Cortex of kidney (tissue), 1 donor: Measurements from ENCODE around the gene TTL.
"Not testable (repeated sequence)": the region's sequence is repeated elsewhere in the genome, so short reads cannot be mapped to it uniquely, and the experiment has no call there.

Experiments
- DNase-seq: peaks from one replicate; lab custom pipeline; 2025; lab: John Stamatoyannopoulos, UW

TTL gene

DNA sequence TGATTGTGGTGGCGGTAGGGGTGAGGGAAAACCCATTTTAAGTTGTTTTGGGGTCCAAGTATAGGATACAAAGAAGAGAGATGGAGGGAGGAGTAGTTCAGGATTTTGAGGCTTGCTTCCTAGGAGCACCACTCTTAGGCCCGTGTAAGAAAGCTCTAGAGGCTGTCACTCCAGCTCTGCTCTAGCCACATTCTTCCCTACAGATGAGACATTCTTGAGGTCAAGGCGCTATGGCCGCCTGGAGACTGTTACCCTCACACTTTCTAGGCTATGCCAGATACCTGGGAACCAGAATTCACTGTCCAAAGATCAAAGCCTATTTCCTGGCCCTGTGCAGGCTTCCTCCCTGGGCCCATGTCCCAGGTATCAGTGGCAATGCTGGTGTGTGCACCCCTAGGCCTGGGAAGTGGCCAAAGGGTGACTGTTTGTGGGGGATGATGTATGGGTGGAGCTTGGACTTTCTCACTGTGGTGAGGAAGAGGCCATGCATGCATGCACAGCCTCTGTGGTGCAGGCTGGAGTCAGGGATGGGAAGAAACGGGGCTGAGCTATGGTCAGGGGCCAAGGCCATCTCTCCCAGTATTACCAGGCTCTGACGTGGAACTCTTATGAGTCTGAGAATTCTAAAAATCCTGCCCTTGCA lies 7.0 kb upstream of the TTL start:
- DNase-seq = no peak

- DNase-seq = no peak
These were observed 5.5 kb upstream of the TTL start for GRCh38 chr2:112476434-112476833.

GRCh38 chr2:112480530-112481049 lies 1.4 kb upstream of the TTL start:
- no peak for DNase-seq

GRCh38 chr2:112481050-112481527 lies 867 bp upstream of the TTL start:
- DNase-seq = no peak

DNA sequence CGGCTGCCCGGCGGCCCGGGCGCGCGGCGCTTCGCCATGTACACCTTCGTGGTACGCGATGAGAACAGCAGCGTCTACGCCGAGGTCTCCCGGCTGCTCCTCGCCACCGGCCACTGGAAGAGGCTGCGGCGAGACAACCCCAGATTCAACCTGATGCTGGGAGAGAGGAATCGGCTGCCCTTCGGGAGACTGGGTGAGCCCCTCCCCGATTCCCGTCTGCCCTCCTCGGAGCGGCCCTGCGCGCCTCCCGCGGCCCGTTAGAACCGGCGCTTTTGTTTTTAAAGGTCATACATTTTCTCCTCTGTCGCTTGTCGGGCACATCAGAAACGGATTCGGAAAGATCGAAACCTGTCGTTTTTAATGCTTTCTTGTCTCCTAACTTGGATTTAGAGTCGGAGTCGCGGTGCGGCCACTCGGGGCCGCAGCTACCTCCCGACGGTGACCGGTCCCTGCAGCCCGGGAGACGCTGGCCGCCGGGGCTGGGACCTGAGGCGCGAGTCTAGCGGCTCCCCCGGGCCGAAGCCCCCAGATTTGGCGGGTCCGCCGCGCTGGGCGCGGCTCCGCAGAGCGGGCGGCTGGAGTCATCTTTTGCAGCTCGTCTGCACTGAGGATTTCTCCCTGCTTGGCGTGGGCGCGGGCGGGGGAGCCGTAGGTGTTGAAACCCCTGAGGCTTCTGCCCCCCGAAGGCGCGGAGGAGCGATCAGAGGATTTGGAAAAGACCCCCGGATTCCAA lies 519 bp downstream of the TTL start:
- no peak for DNase-seq

- no peak for DNase-seq
These were observed 1.1 kb downstream of the TTL start for GRCh38 chr2:112483042-112483473.

DNA sequence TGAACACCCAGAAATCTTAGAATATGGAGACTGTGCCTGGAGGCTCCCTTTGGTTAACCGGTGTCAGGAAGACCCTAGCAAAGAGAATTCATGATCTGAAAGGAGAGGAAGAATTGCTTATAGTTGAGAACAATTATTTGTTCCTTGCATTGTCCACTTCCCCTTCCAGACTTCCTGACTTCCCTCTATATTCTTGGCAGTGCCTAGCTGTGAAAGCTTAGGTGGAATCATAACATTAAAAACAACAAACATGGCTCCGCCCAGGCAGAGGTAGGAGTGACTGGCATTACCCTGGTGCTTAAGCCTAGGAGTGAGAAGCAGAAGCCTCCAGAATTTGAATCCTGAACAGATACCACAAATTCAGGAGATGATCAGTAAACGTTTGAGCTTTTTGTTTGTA lies 1.9 kb downstream of the TTL start:
- DNase-seq = no peak

- no peak for DNase-seq
These were observed 3.9 kb downstream of the TTL start for GRCh38 chr2:112485849-112486248.

DNA sequence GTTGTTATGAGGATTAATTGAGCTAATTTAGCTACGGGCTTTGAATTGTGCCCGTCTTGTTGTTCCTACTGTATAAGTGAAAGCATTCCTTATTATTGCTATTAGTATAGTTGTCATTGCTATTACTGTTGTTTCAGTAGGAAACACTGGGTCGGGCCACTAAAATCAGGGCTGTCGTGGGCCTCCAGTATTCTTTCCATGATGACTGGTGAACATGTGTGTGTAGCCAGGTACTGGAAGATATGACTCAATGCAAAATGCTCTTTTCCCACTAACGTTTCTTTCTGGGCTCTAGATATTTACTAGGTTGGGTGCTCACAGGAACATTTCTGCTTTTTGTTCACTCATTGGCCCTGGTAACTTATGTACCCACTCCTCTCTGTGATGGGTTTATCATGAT lies 4.9 kb downstream of the TTL start:
- DNase-seq = no peak

- DNase-seq = no peak
These were observed 5.5 kb downstream of the TTL start for GRCh38 chr2:112487444-112487961.

GRCh38 chr2:112488201-112488600 lies 6.2 kb downstream of the TTL start:
- DNase-seq = no peak

GRCh38 chr2:112491946-112492345 lies 10.0 kb downstream of the TTL start:
- no peak for DNase-seq

GRCh38 chr2:112493048-112493447 lies 11.1 kb downstream of the TTL start:
- no peak for DNase-seq

GRCh38 chr2:112493858-112494648 lies 12.1 kb downstream of the TTL start:
- no peak for DNase-seq

DNA sequence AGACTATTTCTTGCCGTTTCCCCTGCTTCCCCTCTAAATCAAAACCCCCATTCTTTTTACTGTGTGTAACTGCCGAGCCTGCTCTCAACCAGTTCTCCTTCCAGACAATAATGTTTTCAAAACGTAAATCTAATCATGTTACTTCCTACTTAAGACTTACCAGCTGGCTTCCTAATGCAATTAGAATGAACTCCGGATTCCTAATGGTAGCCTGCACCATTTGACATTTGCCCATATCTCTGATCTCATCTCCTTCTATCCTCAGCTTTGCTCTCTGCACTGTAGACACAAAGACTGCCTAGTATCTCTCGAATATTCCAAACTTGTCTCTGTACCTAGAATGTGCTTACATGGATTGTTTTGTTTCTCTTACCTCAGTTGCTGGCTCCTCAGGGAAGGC lies 12.9 kb downstream of the TTL start:
- no peak for DNase-seq

GRCh38 chr2:112495878-112496277 lies 13.9 kb downstream of the TTL start:
- not testable (repeated sequence) for DNase-seq

GRCh38 chr2:112500850-112501484 lies 19.0 kb downstream of the TTL start:
- not testable (repeated sequence) for DNase-seq

- not testable (repeated sequence) for DNase-seq
These were observed 27.5 kb downstream of the TTL start for GRCh38 chr2:112509239-112509998.

GRCh38 chr2:112516801-112517200 lies 34.8 kb downstream of the TTL start:
- no peak for DNase-seq

DNA sequence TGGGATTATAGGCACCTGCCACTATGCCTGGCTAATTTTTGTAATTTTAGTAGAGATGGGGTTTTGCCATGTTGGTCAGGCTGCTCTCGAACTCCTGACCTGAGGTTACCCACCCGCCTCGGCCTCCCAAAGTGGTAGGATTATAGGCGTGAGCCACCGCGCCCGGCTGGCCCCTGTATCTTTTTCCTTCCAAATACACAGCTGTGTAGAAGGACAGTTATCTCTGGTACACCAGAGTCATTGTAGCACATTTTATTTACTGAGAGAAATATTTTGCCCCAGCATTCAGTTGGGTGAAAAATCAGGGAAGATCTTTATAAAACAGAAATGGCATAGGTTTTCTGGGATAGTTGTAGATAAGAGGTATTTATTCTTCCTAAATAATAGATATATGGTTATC lies 36.9 kb downstream of the TTL start:
- DNase-seq = no peak

- DNase-seq = no peak
These were observed 37.5 kb downstream of the TTL start for GRCh38 chr2:112519506-112519905.
